Hepatocyte (in vitro differentiated cells): Measurements from ENCODE around the gene PIK3C2G.

Source experiments
- CTCF ChIP-seq: fragments of 200-600 bp; sonication (generic); IDR thresholded peaks from 2 replicates; pipeline ENCODE4 v1.5.1; 2016; ENCODE audit warnings: antibody characterized with exemption, mild to moderate bottlenecking; ENCODE audit not compliant: poor library complexity
- EZH2 ChIP-seq: fragments of 200-600 bp; sonication (generic); IDR thresholded peaks from 2 replicates; pipeline ENCODE4 v1.6.1; 2016; ENCODE audit warnings: antibody characterized with exemption, mild to moderate bottlenecking, borderline replicate concordance
- EZH2phosphoT487 ChIP-seq: fragments of 200-600 bp; sonication (generic); IDR thresholded peaks from one replicate; pipeline ENCODE4 v1.6.1; 2018; ENCODE audit warnings: antibody characterized with exemption, mild to moderate bottlenecking, low read depth, moderate library complexity; ENCODE audit not compliant: unreplicated experiment, severe bottlenecking

GRCh38 chr12:18320976-18321375 is 59.7 kb downstream of the PIK3C2G start:
- TF ChIP-seq CTCF, result no peak
- no peak for TF ChIP-seq EZH2
- no peak for TF ChIP-seq EZH2phosphoT487
